MM.1S (cell line): ENCODE measurements around the gene AGPS.

ENCODE experiments used
- EZH2phosphoT487 ChIP-seq: fragments of 300-600 bp; sonication (generic); IDR thresholded peaks from 2 replicates; pipeline ENCODE4 v1.6.1; 2018; ENCODE audit warnings: antibody characterized with exemption, low read length
- TF ChIP-seq, protein P1 (sequence below): fragments of 300-600 bp; sonication (generic); IDR thresholded peaks from 2 replicates; pipeline ENCODE4 v1.5.1; 2016; ENCODE audit warnings: antibody characterized with exemption, low read length, mixed read lengths

DNA sequence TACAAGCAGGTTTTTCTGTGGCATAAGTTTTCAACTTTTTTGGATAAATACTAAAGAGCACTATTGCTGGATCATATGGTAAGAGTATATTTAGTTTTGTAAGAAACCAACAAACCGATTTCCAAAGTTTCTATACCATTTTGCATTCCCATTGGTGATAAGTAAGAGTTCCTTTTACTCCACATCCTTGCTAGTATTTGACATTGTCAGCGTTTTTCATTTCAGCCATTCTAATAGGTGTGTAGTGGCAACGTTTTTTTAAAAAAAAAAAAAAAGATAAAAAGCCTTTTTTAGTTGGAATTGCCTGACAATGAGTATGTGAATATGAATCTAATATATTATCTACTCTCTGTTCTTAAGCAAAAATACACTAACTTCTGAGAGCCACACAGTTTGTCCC, 185.9 kb downstream of the AGPS start:
- TF ChIP-seq, protein P1, sequence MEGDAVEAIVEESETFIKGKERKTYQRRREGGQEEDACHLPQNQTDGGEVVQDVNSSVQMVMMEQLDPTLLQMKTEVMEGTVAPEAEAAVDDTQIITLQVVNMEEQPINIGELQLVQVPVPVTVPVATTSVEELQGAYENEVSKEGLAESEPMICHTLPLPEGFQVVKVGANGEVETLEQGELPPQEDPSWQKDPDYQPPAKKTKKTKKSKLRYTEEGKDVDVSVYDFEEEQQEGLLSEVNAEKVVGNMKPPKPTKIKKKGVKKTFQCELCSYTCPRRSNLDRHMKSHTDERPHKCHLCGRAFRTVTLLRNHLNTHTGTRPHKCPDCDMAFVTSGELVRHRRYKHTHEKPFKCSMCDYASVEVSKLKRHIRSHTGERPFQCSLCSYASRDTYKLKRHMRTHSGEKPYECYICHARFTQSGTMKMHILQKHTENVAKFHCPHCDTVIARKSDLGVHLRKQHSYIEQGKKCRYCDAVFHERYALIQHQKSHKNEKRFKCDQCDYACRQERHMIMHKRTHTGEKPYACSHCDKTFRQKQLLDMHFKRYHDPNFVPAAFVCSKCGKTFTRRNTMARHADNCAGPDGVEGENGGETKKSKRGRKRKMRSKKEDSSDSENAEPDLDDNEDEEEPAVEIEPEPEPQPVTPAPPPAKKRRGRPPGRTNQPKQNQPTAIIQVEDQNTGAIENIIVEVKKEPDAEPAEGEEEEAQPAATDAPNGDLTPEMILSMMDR: no peak
- no peak for TF ChIP-seq EZH2phosphoT487
